GM12872 (cell line): ENCODE measurements around the gene OLFM2.

Experiments
- CTCF ChIP-seq: IDR thresholded peaks from 3 replicates; pipeline ENCODE4 v1.5.1; 2011; ENCODE audit warnings: low read depth, mild to moderate bottlenecking, low read length, moderate library complexity; ENCODE audit not compliant: insufficient read depth

OLFM2 gene

GRCh38 chr19:9956956-9957355, 20.6 kb upstream of the OLFM2 start:
- TF ChIP-seq CTCF: no peak

- no peak for TF ChIP-seq CTCF
Measured at GRCh38 chr19:9953802-9954542, 17.7 kb upstream of the OLFM2 start.

GRCh38 chr19:9952276-9952675, 16.0 kb upstream of the OLFM2 start:
- TF ChIP-seq CTCF: no peak

- no peak for TF ChIP-seq CTCF
Measured at GRCh38 chr19:9947441-9947840, 11.1 kb upstream of the OLFM2 start.

- TF ChIP-seq CTCF: no peak
Measured at GRCh38 chr19:9945319-9945966, 9.1 kb upstream of the OLFM2 start.

- TF ChIP-seq CTCF: no peak
Measured at GRCh38 chr19:9943744-9944143, 7.4 kb upstream of the OLFM2 start.

- no peak for TF ChIP-seq CTCF
Measured at GRCh38 chr19:9941671-9942070, 5.4 kb upstream of the OLFM2 start.
